Measurements from ENCODE around the gene NOS1. TPM values are rescaled to one million over a fixed set of nuclear protein-coding genes. Genes with fewer than 3 reads are reported as not detected.

The NOS1 gene
- total RNA-seq, 1 experiment from 2014 or later = 25.2 TPM

DNA sequence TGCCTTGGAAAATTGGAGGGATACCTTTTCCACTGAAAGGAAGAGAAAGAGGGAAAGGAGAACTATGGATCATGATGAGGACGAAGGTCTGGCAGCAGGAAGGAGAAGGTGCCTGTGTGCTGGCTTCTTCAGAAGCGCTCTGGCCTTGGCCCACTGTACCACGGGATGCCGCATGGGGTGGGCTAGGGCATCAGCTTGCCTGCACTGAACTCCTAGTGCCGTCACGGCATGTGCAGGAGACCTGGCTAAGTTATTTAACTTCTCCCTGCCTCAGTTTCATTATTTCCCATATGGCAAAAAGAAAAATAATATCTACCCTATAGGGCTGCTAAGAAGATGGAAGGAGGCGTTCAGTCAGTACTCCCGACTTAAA, 199.3 kb downstream of the NOS1 start:
- no peak for DNase-seq (ENCODE audit: low spot score)
- POLR2A ChIA-PET (ENCODE audit: low non-redundant PET) = no interaction called here
- no peaks in the 10 kb centered on the region for H3K9me3 ChIP-seq (ENCODE audit: low read depth, low read length, poor library complexity, severe bottlenecking)
- no peak overlapping the region for H3K27ac ChIP-seq (ENCODE audit: low read depth, low read length, poor library complexity, severe bottlenecking)
- CTCF ChIA-PET = no interaction called here
- intact Hi-C loops (cut with micrococcal nuclease; ENCODE audit: unreplicated experiment) = no loop called here
- H3K4me1 ChIP-seq (ENCODE audit: insufficient read depth, low read length, poor library complexity, severe bottlenecking) = no peaks in the 10 kb centered on the region
- peaks cover 80% of the 10 kb centered on the region for H3K36me3 ChIP-seq (ENCODE audit: insufficient read depth, low read length, poor library complexity, severe bottlenecking)
- BruUV-seq (replicated peaks) = no TSS peak
- no peaks in the 10 kb centered on the region for H3K27me3 ChIP-seq (replicated peaks; ENCODE audit: insufficient read depth, low read depth, low read length, poor library complexity)
- no peak overlapping the region for H3K4me3 ChIP-seq (ENCODE audit: low read depth, low read length, poor library complexity, severe bottlenecking)
- TF ChIP-seq, protein P1, sequence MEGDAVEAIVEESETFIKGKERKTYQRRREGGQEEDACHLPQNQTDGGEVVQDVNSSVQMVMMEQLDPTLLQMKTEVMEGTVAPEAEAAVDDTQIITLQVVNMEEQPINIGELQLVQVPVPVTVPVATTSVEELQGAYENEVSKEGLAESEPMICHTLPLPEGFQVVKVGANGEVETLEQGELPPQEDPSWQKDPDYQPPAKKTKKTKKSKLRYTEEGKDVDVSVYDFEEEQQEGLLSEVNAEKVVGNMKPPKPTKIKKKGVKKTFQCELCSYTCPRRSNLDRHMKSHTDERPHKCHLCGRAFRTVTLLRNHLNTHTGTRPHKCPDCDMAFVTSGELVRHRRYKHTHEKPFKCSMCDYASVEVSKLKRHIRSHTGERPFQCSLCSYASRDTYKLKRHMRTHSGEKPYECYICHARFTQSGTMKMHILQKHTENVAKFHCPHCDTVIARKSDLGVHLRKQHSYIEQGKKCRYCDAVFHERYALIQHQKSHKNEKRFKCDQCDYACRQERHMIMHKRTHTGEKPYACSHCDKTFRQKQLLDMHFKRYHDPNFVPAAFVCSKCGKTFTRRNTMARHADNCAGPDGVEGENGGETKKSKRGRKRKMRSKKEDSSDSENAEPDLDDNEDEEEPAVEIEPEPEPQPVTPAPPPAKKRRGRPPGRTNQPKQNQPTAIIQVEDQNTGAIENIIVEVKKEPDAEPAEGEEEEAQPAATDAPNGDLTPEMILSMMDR (conservative IDR thresholded peaks at IDR 0.05; ENCODE audit: low read depth, low read length) = no peak
- no peak for TF ChIP-seq EZH2 (IDR thresholded peaks at IDR 0.05; ENCODE audit: borderline replicate concordance, low read depth, low read length, poor library complexity, severe bottlenecking)

DNA sequence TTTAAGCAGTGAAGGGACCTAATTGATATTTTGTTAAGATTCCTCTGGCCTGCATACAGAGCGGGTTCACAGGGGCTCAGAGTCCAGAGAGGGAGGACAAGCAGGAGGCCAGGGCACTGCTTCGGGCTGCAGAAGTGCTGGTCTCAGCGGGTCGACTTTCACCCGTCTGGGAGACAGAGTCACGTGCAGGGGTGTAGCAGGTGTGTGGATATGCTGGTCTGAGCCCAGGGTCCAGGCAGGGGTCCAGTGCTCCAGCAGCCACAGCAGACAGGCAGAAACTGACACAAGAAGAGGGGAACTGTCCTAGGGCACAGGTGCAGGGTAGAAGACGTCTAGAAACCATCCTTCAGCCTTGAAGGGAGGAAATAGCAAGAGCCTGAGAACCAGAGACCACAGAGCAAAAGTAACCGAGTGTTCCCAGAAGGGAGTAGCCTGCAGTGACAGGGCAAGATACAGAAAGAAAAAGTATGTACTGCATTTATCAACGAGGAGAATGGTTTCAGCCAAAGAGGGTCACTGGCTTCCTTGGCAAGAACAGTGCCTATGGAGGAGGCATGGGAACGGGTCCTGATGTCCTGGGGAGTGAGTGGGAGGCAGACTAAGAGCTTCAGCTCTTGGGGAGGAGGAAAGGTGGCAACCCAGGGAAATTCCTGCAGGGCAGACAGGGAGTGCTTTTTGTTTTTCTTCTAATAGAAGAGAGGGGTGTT, 199.8 kb downstream of the NOS1 start:
- TF ChIP-seq, protein P1 (conservative IDR thresholded peaks at IDR 0.05; ENCODE audit: low read depth, low read length) = no peak
- no peak for TF ChIP-seq EZH2 (IDR thresholded peaks at IDR 0.05; ENCODE audit: borderline replicate concordance, low read depth, low read length, poor library complexity, severe bottlenecking)
- Histone ChIP-seq H3K36me3 (ENCODE audit: insufficient read depth, low read length, poor library complexity, severe bottlenecking) (peaks cover 79% of the 10 kb centered on the region), H3K9me3 (ENCODE audit: low read depth, low read length, poor library complexity, severe bottlenecking) (no peaks in the 10 kb centered on the region), H3K4me1 (ENCODE audit: insufficient read depth, low read length, poor library complexity, severe bottlenecking) (no peaks in the 10 kb centered on the region), H3K27me3 (replicated peaks; ENCODE audit: insufficient read depth, low read depth, low read length, poor library complexity) (no peaks in the 10 kb centered on the region), H3K4me3 (ENCODE audit: low read depth, low read length, poor library complexity, severe bottlenecking) (no peak overlapping the region), H3K27ac (ENCODE audit: low read depth, low read length, poor library complexity, severe bottlenecking) (no peak overlapping the region)
- no TSS peak for BruUV-seq (replicated peaks)
- intact Hi-C loops (cut with micrococcal nuclease; ENCODE audit: unreplicated experiment) = no loop called here
- POLR2A ChIA-PET (ENCODE audit: low non-redundant PET) = no interaction called here
- DNase-seq (ENCODE audit: low spot score) = no peak
- CTCF ChIA-PET = no interaction called here

DNA sequence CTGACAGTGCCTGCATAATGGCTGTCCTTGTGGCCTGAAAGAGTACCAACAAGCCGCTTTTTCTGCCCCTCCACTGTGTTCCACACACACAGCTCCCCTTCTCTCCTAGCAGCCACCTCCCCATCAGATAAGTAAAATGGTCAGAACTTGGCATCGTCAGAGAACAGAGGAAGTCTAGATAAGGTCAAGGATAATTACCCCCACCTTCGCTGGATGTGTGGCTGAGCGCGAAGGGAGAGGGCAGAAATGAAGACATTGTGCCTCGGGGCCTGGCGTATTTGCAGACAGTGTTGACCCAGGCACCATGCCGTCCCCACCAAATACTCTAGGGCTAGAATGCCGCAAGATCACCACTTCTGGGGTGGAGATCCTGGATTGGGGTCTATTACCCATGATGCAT, 201.8 kb downstream of the NOS1 start:
- POLR2A ChIA-PET (ENCODE audit: low non-redundant PET) = no interaction called here
- BruUV-seq (replicated peaks) = no TSS peak
- intact Hi-C loops (cut with micrococcal nuclease; ENCODE audit: unreplicated experiment) = loop anchor here (10.0 kb wide), 1 partner anchor 455 kb away; no protein-coding TSS in a partner anchor
- no peaks in the 10 kb centered on the region for H3K4me1 ChIP-seq (ENCODE audit: insufficient read depth, low read length, poor library complexity, severe bottlenecking)
- CTCF ChIA-PET = no interaction called here
- no peaks in the 10 kb centered on the region for H3K9me3 ChIP-seq (ENCODE audit: low read depth, low read length, poor library complexity, severe bottlenecking)
- TF ChIP-seq EZH2 (IDR thresholded peaks at IDR 0.05; ENCODE audit: borderline replicate concordance, low read depth, low read length, poor library complexity, severe bottlenecking) = no peak
- TF ChIP-seq, protein P1 (conservative IDR thresholded peaks at IDR 0.05; ENCODE audit: low read depth, low read length) = no peak
- H3K27ac ChIP-seq (ENCODE audit: low read depth, low read length, poor library complexity, severe bottlenecking) = no peak overlapping the region
- DNase-seq (ENCODE audit: low spot score) = no peak
- H3K4me3 ChIP-seq (ENCODE audit: low read depth, low read length, poor library complexity, severe bottlenecking) = no peak overlapping the region
- no peaks in the 10 kb centered on the region for H3K27me3 ChIP-seq (replicated peaks; ENCODE audit: insufficient read depth, low read depth, low read length, poor library complexity)
- peaks cover 80% of the 10 kb centered on the region for H3K36me3 ChIP-seq (ENCODE audit: insufficient read depth, low read length, poor library complexity, severe bottlenecking)

All from A673 (cell line).